GM12892 (cell line): ENCODE data around the gene GDI2.

Source experiments
- POLR2A ChIP-seq: IDR thresholded peaks from 2 replicates; pipeline ENCODE4 v1.6.1; 2011; ENCODE audit warnings: low read depth, low read length, control low read depth
- POLR2AphosphoS5 ChIP-seq: IDR thresholded peaks from 2 replicates; pipeline ENCODE4 v1.6.1; 2011; ENCODE audit warnings: low read depth, low read length, control low read depth

DNA sequence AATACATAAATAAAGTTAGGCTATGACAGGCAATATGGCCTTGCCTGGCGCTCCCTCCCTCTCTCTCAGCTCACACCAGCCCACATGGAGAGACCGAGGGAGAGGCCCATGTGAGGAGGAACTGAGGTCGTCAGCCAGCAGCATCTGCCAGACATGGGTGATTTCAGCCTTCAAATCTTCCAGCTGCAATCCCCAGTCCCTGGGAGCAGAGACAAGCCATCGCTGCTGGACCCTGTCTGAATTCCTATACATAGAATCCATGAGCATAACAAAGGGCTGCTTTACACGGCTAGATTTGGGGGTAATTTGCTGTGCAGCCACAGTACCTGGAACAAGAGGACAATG lies 40.9 kb upstream of the GDI2 start:
- TF ChIP-seq POLR2A = no peak
- no peak for TF ChIP-seq POLR2AphosphoS5
